Kidney (tissue), 14 donors: ENCODE measurements around the gene HS6ST1. TPM values are rescaled to one million over a fixed set of nuclear protein-coding genes. Genes with fewer than 3 reads are reported as not detected.

Source experiments
- DNase-seq, 5 donors: peaks; one replicate each; pipeline ENCODE4 v3.0.0-alpha.2; 2013 to 2020
- FAIRE-seq: peaks from 2 replicates; lab custom pipeline; 2012; peaks lifted over from hg19 to GRCh38; lab: Jason Lieb, UNC
- H3K27ac ChIP-seq, 2 donors: one replicate each; pipeline ENCODE4 v1.7.0; 2013; ENCODE audit warnings: low read depth in 2 of 2, low read length in 2 of 2, inconsistent platforms in 1 of 2
- H3K27me3 ChIP-seq: one replicate; pipeline ENCODE4 v1.7.1; 2013; ENCODE audit warnings: low read length, inconsistent platforms; ENCODE audit not compliant: control insufficient read depth, insufficient read depth
- H3K36me3 ChIP-seq, 3 donors: one replicate each; pipeline versions ENCODE4 v1.7.0 to v1.7.1; 2013; ENCODE audit warnings: low read length in 3 of 3, control low read depth in 1 of 3, inconsistent platforms in 1 of 3; ENCODE audit not compliant: insufficient read depth in 3 of 3, control insufficient read depth in 2 of 3
- H3K4me1 ChIP-seq, 3 donors: one replicate each; pipeline versions ENCODE4 v1.7.0 to v1.7.1; 2013; ENCODE audit warnings: low read length in 3 of 3, inconsistent platforms in 1 of 3, low read depth in 1 of 3; ENCODE audit not compliant: control insufficient read depth in 2 of 3, insufficient read depth in 2 of 3
- H3K4me3 ChIP-seq, 3 donors: one replicate each; pipeline versions ENCODE4 v1.7.0 to v1.8.1; 2013; ENCODE audit warnings: low read length in 3 of 3, control low read depth in 1 of 3, inconsistent platforms in 1 of 3
- H3K9ac ChIP-seq, 3 donors: one replicate each; pipeline versions ENCODE4 v1.7.0 to v1.7.1; 2013; ENCODE audit warnings: low read length in 3 of 3, control low read depth in 1 of 3, inconsistent platforms in 1 of 3
- H3K9me3 ChIP-seq, 3 donors: one replicate each; pipeline versions ENCODE4 v1.7.0 to v1.7.1; 2013; ENCODE audit warnings: low read length in 3 of 3, control low read depth in 1 of 3, inconsistent platforms in 1 of 3; ENCODE audit not compliant: control insufficient read depth in 2 of 3, insufficient read depth in 1 of 3
- CTCF ChIP-seq: IDR thresholded peaks from 3 replicates; pipeline ENCODE4 v1.5.1; 2012; ENCODE audit warnings: mild to moderate bottlenecking, moderate library complexity, borderline replicate concordance; ENCODE audit not compliant: insufficient read depth; ENCODE audit errors: extremely low read depth
- intact Hi-C: fragments of 100-400 bp; cut with DNase I; formaldehyde crosslinking; loops from one replicate; pipeline ENCODE4 v1.11.1; 2022
- polyA plus RNA-seq: library from polyadenylated mRNA; stranded (reverse); fragments of 350-450 nt; fragmentation: Illumina TruSeq; extraction: RNeasy Lipid Tissue Mini Kit (QIAGEN cat#74804); gene quantifications from one replicate; pipeline ENCODE4 v1.2.3, GENCODE V29; 2014; ENCODE audit warnings: low read depth, low replicate concordance; ENCODE audit not compliant: insufficient read depth
- total RNA-seq: library from RNA; stranded (reverse); fragmentation: NEBNext Ultra II Directional; extraction: Animal tissue kit (Norgen Biotek cat#: 25700); gene quantifications from one replicate; pipeline ENCODE4 v1.2.1, GENCODE V29; 2021
- donor health status: control.
- donor health status: control.
- donor health status: control.
- donor health status: control.
- donor health status: control.
- donor health status: DM: yes; HTN: yes; CAD: no.
- donor health status: Normal renal cell carcinoma (clear cell type).

The HS6ST1 gene
- total and polyA plus RNA-seq, 2 donors from 2014 or later, result 49.6 to 73.9 TPM

- no peaks in the 10 kb centered on the region for H3K36me3 ChIP-seq
- no peaks in the 10 kb centered on the region for H3K4me1 ChIP-seq
- no peak overlapping the region for H3K4me3 ChIP-seq
- H3K27ac ChIP-seq, result no peak overlapping the region
- DNase-seq, result peak in 1 of 5 donors; percentile 10
- TF ChIP-seq CTCF, result no peak
- H3K9me3 ChIP-seq, result no peaks in the 10 kb centered on the region
- H3K27me3 ChIP-seq, result no peaks in the 10 kb centered on the region
- intact Hi-C loops, result no loop called here
- no peak for FAIRE-seq
- H3K9ac ChIP-seq, result no peak overlapping the region
Observed at GRCh38 chr2:128250229-128251025, 68.2 kb downstream of the HS6ST1 start.

- Histone ChIP-seq H3K4me3 (no peak overlapping the region), H3K9me3 (no peaks in the 10 kb centered on the region), H3K27ac (no peak overlapping the region), H3K4me1 (no peaks in the 10 kb centered on the region), H3K27me3 (no peaks in the 10 kb centered on the region), H3K9ac (no peak overlapping the region), H3K36me3 (no peaks in the 10 kb centered on the region)
- intact Hi-C loops, result no loop called here
- FAIRE-seq (no peak), DNase-seq (peak in 1 of 5 donors; percentile 23)
- no peak for TF ChIP-seq CTCF
Observed at GRCh38 chr2:128249555-128249954, 69.1 kb downstream of the HS6ST1 start.

GRCh38 chr2:128245813-128246212 is 72.9 kb downstream of the HS6ST1 start:
- Histone ChIP-seq H3K27me3 (no peaks in the 10 kb centered on the region), H3K4me1 (no peaks in the 10 kb centered on the region), H3K27ac (no peak overlapping the region), H3K9me3 (no peaks in the 10 kb centered on the region), H3K9ac (no peak overlapping the region), H3K36me3 (no peaks in the 10 kb centered on the region), H3K4me3 (no peak overlapping the region)
- intact Hi-C loops, result no loop called here
- no peak for DNase-seq
- no peak for FAIRE-seq
- no peak for TF ChIP-seq CTCF

- FAIRE-seq, result no peak
- no peaks in the 10 kb centered on the region for H3K27me3 ChIP-seq
- no peaks in the 10 kb centered on the region for H3K9me3 ChIP-seq
- no peak overlapping the region for H3K9ac ChIP-seq
- no peaks in the 10 kb centered on the region for H3K4me1 ChIP-seq
- DNase-seq, result no peak
- H3K36me3 ChIP-seq, result no peaks in the 10 kb centered on the region
- H3K27ac ChIP-seq, result no peak overlapping the region
- no peak for TF ChIP-seq CTCF
- intact Hi-C loops, result no loop called here
- no peak overlapping the region for H3K4me3 ChIP-seq
Observed at GRCh38 chr2:128241896-128242295, 76.8 kb downstream of the HS6ST1 start.
